Adipose tissue (tissue), 3 donors: ENCODE data around the gene ACVR1. TPM values are rescaled to one million over a fixed set of nuclear protein-coding genes. Genes with fewer than 3 reads are reported as not detected.

Experiments
- H3K27ac ChIP-seq: one replicate; pipeline ENCODE4 v1.5.1; 2013; ENCODE audit warnings: low read depth, low read length
- WGBS, 3 donors: extraction: QIAGEN DNeasy Blood & Tissue Kit; methylation state at CpG; one replicate each; pipeline ENCODE4 v1.1.7; 2013; 5-methylcytosine and 5-hydroxymethylcytosine counted together
- polyA plus RNA-seq, 3 donors: library from polyadenylated mRNA; stranded (reverse); fragments of 200-250 nt; gene quantifications; one replicate each; pipeline ENCODE4 v1.2.3, GENCODE V29; 2013
- donor health status: healthy with polysubstance abuse.
- donor health status: Bipolar disorder and iron deficiency.
- donor health status: healthy.

ACVR1 gene
- polyA plus RNA-seq, result 10 to 100 TPM in 2 of 3 donors, 1 to 10 TPM in 1; 7.7 to 19.4 (median 11.6) TPM

DNA sequence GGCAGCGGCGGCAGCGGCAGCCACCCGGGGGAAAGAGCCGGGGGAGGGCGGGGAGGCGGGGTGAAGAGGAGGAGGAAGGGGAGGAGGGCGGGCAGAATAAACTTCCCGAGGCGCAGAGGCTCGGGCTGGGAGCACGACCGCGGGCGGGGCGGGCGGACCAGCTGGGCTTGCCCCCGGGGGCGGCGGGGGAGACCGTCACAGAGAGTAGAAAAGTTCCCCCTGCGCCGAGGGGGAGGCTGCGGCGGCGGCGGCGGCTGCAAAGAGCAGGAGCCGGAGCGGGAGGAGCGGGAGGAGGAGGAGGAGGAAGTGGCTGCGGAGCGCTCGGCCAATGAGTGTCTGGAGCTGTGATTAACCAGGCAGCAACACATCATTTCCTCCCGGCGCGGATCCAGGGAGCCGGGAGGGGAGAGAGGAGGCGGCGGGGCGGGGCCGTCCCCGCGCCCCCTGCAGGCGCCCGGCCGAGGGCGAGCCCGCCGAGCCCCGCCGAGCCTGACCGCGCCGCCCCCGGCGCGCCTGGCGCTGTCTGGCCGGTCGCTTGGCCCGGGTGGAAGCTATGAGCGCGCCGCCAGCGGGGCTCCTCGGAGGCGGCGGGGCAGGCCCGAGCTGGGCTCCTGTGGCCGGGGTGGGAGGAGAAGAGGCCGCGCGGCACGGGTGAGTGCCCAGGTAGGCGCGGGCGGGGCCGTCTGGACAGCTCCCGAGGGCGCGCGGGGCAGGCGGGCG lies at the start of gene ACVR1:
ACVR1 (minus strand) TSS at position 265 of the 720 bp plus-strand sequence. CDS start 76,837 bp downstream, outside the sequence.
- no peak within 1 kb of the TSS for H3K27ac ChIP-seq
- WGBS, 3 donors, result 1% methylated on average over 65 to 85 of the region's 85 CpGs

DNA sequence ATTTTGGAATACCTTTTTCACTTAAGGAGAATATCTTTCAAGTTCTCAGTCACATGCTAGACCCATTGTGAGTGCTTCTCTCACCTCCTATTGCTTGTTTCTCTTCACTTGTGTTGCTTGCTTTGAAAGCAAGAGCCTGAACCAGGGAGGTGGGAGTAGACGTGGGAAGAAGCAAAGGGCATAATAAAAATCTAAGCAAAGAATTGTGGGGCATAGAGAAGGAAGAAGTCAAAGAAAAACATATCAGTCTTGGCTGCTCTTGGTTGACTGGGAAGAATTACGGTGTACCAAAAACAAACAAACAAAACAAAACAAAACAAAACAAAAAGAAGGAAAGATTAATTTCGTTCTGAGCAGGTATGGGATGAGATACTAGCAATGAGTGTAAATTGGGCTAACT lies 48.9 kb upstream of the ACVR1 start:
- H3K27ac ChIP-seq, result no peak overlapping the region
- WGBS, 3 donors, result 84 to 86% (median 85%) methylated on average over 3 of the region's 3 CpGs

DNA sequence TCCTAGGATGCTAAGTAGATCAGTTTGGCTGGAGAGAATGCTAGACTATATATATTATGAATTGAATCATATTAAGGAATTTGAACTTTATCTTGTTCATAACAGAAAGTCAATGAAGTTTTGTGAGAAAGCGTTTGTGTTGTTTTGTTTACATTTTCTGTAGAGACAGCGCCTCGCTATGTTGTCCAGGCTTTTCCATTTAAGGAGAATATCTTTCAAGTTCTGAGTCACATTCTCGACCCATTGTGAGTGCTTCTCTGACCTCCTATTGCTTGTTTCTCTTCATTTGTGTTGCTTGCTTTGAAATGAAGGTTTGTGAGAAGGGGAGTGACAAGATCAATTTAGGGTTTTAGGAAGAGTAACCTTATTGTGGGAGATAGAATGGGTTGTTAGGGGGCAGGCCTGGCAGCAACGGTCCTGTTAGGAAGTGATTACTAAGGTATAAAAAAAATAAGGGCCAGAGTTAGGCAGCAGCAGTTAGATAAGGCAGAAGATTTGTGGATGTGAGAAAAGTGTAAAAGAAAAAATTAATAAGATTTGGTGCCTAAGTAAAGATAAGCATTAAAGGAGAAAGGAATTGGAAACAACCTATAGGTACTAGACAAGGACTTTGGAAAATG lies 47.6 kb upstream of the ACVR1 start:
- no peak overlapping the region for H3K27ac ChIP-seq
- WGBS, 3 donors, result 59 to 69% (median 65%) methylated on average over 5 of the region's 5 CpGs

DNA sequence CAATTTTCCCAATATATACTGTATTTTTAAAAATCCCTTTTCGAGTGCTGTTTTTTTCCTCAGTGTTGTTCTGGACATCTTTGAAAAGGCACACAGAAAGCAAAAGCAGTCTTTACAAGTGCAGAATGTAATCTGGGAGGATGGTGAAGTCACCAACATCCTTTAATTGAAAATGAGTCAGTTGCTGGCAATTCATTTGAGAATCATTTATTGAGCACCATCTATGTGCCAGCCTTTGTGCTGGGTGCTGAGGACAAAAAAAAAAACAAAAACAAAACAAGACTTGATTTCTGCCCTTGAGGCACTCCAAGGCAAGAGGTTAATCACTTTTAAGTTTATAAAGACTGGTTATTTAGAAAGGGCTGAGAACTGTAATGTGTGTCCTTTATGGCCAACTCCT lies 46.7 kb upstream of the ACVR1 start:
- 91 to 95% (median 91%) methylated on average over 1 of the region's 1 CpG for WGBS, 3 donors
- no peak overlapping the region for H3K27ac ChIP-seq

DNA sequence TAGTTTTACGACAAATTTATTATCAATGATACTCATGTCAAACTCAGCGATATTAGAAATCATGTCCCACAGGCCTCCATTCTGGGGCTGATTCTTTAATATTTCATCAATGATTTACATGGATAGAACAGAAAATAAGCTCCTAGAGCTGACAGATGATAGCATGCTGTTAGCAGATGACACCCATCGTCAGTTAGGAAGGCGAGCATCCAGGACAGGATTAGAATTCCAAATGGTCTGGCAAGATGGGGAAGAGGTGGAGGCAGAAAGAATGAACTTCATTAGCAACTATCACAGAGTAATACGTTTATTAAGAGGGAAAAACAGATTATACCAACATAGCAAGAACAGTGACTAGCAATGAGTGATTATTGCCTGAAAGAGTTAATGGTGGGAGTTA lies 46.2 kb upstream of the ACVR1 start:
- H3K27ac ChIP-seq, result no peak overlapping the region
- WGBS, 3 donors, result 85 to 89% (median 88%) methylated on average over 5 of the region's 5 CpGs

DNA sequence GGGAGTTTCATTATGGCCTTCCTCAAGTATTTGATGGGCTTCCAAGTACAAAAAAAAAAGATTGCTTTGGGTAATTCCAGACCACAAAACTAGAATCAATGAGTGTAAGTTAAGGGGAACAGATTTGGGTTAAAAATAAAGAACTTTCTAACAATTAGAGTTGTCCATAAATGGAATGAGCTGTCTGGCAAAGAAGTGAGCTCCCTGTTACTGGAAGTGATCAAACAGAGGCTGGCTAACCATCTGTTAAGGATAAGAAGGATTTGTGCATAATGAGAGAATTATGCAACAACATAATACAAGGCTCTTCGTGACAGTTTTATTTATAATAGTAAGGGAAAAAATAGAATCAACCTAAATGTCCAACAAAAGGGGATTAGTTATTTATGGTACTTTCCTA lies 44.6 kb upstream of the ACVR1 start:
- no peak overlapping the region for H3K27ac ChIP-seq
- 36 to 66% (median 64%) methylated on average over 1 of the region's 1 CpG for WGBS, 3 donors

DNA sequence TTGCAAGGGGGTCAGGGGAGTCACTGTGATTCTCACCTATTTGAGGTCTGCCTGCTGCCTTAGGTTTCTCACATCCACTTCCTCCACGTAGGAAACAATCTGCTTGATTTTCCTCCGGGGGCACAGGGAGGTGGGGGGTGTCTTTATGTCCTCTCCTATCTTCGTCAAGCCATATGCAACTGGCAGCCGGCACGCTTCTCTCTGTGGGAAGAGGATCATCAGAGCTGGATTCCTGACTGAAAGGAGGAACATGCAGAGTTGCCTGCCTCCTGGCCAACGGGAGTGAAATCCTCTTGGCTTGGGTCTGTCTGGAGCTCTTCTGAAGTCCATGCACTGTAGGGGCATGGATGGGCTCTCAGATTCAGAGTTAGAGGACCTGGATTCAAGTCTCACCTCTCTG lies 43.1 kb upstream of the ACVR1 start:
- WGBS, 3 donors, result 64 to 74% (median 70%) methylated on average over 6 of the region's 6 CpGs

DNA sequence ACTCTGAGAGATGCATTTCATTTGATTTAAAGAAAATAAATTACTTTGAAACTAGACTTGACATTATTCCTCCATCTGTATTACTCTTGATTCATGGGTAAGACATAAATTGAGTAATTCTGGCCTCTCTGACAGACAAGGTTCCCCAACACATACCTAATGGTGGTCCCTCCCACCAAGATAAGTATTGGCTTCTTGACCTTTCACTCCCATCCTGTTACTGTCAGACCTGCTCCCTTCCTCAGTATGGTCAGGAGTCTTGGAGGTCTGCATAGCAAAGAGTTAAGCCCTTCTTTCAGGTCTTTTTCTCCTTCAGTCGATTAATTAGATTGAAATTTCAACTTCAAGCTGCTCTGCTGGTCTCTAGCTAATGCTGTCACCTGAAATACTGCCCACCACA lies 42.2 kb upstream of the ACVR1 start:
- H3K27ac ChIP-seq, result no peak overlapping the region

More for the DNA sequence above, 43.1 kb upstream of the ACVR1 start:
- no peak overlapping the region for H3K27ac ChIP-seq

DNA sequence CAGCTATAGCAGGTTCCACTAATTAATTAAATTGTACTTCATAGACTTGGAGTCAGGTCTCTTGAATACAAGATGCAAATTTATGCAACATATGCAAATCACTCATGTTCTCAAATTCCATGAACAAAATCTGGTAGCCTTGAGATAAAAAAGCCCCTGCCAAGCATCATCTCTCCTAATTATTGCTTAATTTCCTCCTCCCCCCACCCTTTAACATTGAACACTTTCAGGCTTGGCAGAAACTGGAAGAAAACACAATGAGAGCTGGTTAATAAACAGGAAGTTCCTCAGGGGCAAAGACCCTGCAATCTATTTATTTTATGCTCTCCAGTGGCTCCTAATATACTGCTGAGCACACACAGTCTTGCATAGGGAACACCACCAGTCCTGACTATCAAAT lies 35.6 kb upstream of the ACVR1 start:
- H3K27ac ChIP-seq, result no peak overlapping the region

More for the DNA sequence above, 42.2 kb upstream of the ACVR1 start:
- 61 to 78% (median 74%) methylated on average over 1 of the region's 1 CpG for WGBS, 3 donors

DNA sequence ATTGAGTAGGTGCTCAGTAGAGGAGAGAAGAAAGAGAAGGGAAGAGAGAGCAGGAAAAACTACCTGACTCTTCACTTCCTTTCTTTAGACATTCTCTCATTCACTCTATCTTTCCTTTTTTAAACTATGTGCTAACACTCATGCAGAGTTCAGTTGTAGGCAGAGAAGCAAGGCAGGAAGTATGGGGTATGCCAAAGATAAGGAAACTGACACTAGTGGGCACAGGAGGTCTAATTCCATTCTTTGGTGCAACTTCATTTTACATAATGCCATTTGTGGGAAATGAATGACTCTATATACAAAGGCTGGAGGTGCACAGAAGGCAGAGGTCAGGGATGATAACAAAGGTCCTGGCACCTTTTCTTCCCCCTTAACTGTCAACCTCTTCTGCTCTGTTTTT lies 35.1 kb upstream of the ACVR1 start:
- H3K27ac ChIP-seq, result no peak overlapping the region

DNA sequence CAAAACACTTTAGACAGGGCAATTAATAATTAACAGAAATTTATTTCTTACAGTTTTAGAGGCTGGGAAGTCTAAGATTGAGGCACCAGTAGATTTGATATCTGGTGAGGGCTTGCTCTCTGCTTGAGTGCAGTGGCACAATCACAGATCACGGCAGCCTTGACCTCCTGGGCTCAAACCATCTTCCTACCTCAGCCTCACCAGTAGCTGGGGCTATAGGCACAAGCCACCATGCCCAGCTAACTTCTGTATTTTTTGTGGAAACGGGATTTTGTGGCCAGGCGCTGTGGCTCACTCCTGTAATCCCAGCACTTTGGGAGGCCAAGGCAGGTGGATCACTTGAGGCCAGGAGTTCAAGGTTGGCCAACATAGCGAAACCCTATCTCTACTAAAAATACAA lies 29.0 kb upstream of the ACVR1 start:
- WGBS, 3 donors, result 91 to 98% (median 96%) methylated on average over 4 of the region's 4 CpGs
- H3K27ac ChIP-seq, result no peak overlapping the region

DNA sequence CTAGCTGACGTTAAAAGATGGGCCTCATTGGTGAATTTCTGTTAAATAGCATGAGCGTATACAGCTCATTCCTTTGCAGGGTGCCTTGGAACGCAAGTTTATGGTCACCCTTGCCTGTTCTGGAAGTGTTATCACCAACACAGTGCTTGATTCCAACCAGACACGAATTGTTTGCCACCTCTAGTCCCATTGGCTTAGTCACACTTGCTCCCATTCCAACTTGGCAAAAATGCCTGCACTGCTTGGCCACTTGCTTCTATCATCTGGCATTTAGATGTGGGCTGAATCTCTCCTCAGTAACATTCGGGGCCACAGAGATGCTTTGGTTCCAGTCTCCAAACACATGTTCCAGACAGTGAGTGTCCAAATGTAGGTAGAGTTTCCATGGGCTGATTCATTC lies 27.5 kb upstream of the ACVR1 start:
- H3K27ac ChIP-seq, result no peak overlapping the region
- 68 to 90% (median 80%) methylated on average over 5 of the region's 5 CpGs for WGBS, 3 donors

DNA sequence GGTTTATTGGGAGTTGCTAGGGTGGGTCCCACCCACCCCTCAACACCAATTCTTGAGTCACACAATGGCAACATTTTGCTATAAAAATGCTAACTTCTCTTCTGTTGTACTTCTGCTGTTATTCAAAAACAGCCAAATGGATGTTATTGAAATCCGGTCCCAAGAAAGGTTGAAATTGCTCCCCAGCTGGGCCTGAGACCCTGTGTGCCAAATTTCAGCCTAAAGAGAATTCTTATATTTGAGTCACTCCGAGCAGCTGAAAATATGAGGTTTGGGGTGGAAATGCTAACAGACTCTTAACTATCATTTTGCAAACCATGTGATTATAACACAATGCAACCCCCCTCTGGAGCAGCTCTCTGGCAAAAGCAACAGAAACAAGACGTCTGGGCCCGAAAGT lies 27.0 kb upstream of the ACVR1 start:
- WGBS, 3 donors, result 76 to 87% (median 84%) methylated on average over 4 of the region's 4 CpGs
- no peak overlapping the region for H3K27ac ChIP-seq

DNA sequence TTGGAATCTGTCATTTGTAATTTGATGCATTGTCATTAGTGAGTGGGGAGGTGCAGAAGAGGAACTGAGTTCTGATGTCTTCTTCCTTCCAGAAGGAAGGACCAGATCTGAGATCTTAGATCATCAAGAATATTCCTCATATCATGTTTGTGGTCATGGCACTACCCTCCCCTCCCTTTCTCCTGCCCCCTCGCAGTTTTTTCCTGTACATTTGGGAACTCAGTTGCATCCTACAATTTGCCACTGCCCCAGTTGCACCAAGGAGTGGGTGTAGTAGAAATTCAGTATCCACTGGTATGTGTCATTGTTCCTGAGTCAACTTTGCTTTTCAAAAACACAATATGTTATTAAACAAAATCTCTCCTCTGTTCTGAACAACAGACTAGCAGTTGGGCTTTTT lies 26.6 kb upstream of the ACVR1 start:
- WGBS, 3 donors, result 68 to 86% (median 73%) methylated on average over 1 of the region's 1 CpG
- no peak overlapping the region for H3K27ac ChIP-seq

DNA sequence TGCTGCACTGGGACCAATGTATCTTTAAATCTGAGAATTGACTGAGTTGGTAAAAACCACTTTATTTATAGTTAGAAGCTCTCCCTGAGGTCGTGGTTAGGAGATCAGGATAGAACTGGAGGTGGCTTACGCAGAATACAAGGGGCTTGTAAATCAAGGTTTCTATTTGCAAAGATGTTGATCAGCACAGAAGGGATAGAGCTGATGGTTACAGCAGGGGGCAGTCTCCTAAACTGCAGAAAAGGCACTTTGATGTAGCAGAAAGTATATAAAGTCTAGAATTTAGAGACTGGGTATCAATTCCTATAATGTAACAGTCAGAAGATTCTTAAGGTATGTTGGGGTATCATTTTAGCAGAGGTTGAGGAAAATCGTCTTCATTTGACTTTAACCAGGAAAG lies 25.2 kb upstream of the ACVR1 start:
- no peak overlapping the region for H3K27ac ChIP-seq
- 58 to 64% (median 63%) methylated on average over 3 of the region's 3 CpGs for WGBS, 3 donors

DNA sequence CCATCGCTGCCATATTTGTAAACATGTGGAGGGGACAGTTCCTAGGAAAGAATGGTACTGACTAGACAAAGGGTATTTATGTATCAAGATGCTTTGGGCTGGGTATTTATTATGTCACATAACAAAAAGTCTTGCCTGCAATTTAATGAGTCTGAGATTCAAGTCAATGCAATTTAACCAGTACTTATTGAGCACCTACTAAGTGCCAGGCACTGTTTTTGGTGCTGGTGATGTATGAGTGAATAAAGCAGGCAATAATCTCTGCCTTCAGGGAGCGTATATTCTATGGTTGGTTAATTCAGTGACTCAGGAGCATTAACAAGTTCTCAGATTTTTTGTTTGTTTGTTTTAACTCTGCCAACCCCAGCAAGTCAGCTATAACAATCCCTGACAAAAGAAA lies 24.6 kb upstream of the ACVR1 start:
- 50 to 89% (median 77%) methylated on average over 2 of the region's 2 CpGs for WGBS, 3 donors
- H3K27ac ChIP-seq, result no peak overlapping the region

DNA sequence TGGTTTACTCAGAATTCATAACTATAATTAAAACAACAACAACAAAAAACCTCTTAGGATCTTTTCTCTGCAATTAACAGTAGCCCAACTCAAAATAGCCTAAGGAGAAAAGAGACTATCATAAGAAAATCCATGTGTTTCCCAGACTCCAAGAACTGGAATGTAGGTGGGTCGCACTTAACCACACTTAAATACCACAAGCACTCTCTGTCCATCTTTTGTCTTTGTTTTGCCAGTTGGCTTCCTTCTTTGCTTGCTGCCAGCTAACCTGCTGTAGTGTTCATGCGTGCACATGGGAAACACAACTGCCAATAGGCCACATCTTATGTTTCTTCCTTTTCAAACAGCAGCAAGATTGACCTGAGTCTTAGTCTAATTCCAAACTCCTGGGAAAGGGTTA lies 24.1 kb upstream of the ACVR1 start:
- 87 to 94% (median 90%) methylated on average over 2 of the region's 2 CpGs for WGBS, 3 donors
- no peak overlapping the region for H3K27ac ChIP-seq

DNA sequence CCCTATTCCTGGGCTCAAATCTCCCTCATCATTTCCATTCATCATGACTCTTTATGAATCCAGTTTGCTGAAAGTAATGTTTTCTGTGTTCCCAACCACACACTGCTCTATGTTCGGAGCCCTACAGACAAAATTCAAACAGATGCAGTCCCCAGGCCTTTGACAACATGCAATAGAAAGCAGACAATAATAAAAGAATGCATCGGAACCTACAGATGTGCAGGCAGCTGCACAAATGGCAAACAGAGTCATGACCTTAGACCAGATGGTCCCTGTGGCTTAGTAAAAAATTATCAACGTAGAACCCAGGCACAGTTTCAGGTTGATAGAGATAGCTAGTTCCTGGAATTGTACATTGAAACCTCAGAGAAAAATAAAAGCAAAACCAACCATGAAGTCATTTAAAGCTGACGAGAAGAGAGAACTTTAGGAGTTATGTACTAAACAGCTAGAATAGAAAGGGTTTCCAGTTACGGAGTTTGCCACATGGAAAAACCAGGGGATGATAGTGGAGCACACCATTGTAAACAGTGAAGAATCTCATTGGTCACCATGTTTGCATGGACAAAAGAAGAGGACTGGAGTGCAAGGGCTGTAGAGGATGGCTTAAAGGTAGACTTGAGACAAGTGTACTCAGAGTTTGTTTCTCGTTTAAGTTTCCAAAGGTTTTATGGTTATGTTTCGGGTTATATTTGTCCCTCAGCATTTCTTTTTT lies 23.2 kb upstream of the ACVR1 start:
- 80 to 84% (median 83%) methylated on average over 7 of the region's 7 CpGs for WGBS, 3 donors
- no peak overlapping the region for H3K27ac ChIP-seq

DNA sequence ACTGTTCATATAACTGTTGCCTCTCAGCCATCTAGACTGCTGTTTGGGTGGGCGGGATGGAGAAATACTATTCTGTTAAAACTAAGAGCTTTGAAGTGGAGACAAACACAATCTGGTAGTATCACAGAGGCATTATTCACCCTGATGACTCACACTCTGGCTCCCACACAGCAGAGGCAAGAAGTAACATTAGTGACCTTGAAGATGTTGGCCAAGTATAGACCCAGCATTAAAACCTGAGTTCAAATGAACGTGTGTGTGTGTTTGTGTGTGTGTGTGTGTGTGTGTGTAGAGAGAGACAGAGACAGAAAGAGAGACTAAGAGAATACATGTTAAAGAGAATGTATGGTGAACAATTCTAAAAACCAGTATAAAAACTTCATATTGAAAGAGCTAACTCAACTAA lies 22.5 kb upstream of the ACVR1 start:
- 28 to 68% (median 60%) methylated on average over 2 of the region's 2 CpGs for WGBS, 3 donors
- no peak overlapping the region for H3K27ac ChIP-seq
